T-cell (primary cell): ENCODE results near the gene TENT4A. TPM values are rescaled to one million over a fixed set of nuclear protein-coding genes. Genes with fewer than 3 reads are reported as not detected.
A peak's percentile ranks its signal among the peaks of the same experiment; 100 is the strongest.

Experiments used
- ATAC-seq, 4 experiments: fragments of 200-7000 bp in 3 of 4; fragments of 150-1000 bp in 1 of 4; cut with Tn5 transposase; replicated peaks in 1 of 4; 1 replicate in 3 of 4; 2 replicates in 1 of 4; pipeline ENCODE4 v1.10.0; 2021; ENCODE audit warnings: moderate library complexity in 3 of 4, mild to moderate bottlenecking in 2 of 4, moderate number of reproducible peaks in 1 of 4
- CTCF ChIA-PET, 2 donors: fragments of 300-600 bp; sonication (Branson Sonifier 250); formaldehyde crosslinking; loops; one replicate each; lab custom pipeline; 2022; ENCODE audit warnings: antibody characterized with exemption in 2 of 2; lab: Charles Lee
- POLR2A ChIA-PET, 2 donors: fragments of 300-600 bp; sonication (Branson Sonifier 250); formaldehyde crosslinking; loops; one replicate each; lab custom pipeline; 2022; ENCODE audit warnings: antibody characterized with exemption in 2 of 2; lab: Charles Lee
- DNase-seq, 35 experiments: peaks; one replicate each; pipeline versions ENCODE4 v3.0.0 to v3.0.0-alpha.2; 2013 to 2023
- H3K27ac ChIP-seq: one replicate; pipeline ENCODE4 v1.5.1; 2013; ENCODE audit warnings: low read length
- H3K27me3 ChIP-seq, 2 experiments: replicated peaks in 1 of 2; 1 replicate in 1 of 2; 2 replicates in 1 of 2; pipeline versions ENCODE4 v1.6.1 to v1.7.0; 2013; ENCODE audit warnings: low read length in 1 of 2, mixed read lengths in 1 of 2; ENCODE audit not compliant: control insufficient read depth in 2 of 2, insufficient read depth in 2 of 2; ENCODE audit errors: extremely low read depth in 1 of 2
- H3K36me3 ChIP-seq, 2 donors: 1 replicate in 1 of 2; 2 replicates in 1 of 2; pipeline versions ENCODE4 v1.6.1 to v1.7.0; 2013; ENCODE audit warnings: low read length in 1 of 2; ENCODE audit not compliant: control insufficient read depth in 2 of 2, insufficient read depth in 1 of 2; ENCODE audit errors: extremely low read depth in 1 of 2
- H3K4me1 ChIP-seq, 2 experiments: 1 replicate in 1 of 2; 2 replicates in 1 of 2; pipeline versions ENCODE4 v1.6.1 to v1.7.0; 2013; ENCODE audit warnings: low read length in 2 of 2, mixed read lengths in 1 of 2; ENCODE audit not compliant: insufficient read depth in 2 of 2, control insufficient read depth in 1 of 2; ENCODE audit errors: extremely low read depth in 1 of 2
- H3K4me3 ChIP-seq, 2 donors: 1 replicate in 1 of 2; 2 replicates in 1 of 2; pipeline versions ENCODE4 v1.5.1 to v1.7.0; 2013; ENCODE audit warnings: mild to moderate bottlenecking in 2 of 2, low read length in 1 of 2, moderate library complexity in 1 of 2; ENCODE audit not compliant: control insufficient read depth in 1 of 2; ENCODE audit errors: extremely low read depth in 1 of 2
- H3K9me3 ChIP-seq: 2 replicates; pipeline ENCODE4 v1.7.0; 2013
- H3K27ac Mint-ChIP-seq, 2 donors: one replicate each; pipeline ENCODE4 v1.8.0; 2020 to 2021; ENCODE audit warnings: mild to moderate bottlenecking in 2 of 2, mixed read lengths in 2 of 2
- H3K27me3 Mint-ChIP-seq, 2 donors: one replicate each; pipeline ENCODE4 v1.8.0; 2021 to 2022; ENCODE audit warnings: mixed read lengths in 2 of 2
- H3K36me3 Mint-ChIP-seq: one replicate; pipeline ENCODE4 v1.8.0; 2021; ENCODE audit warnings: mixed read lengths
- H3K4me1 Mint-ChIP-seq, 3 donors: one replicate each; pipeline ENCODE4 v1.8.0; 2020 to 2022; ENCODE audit warnings: mixed read lengths in 3 of 3, mild to moderate bottlenecking in 1 of 3
- H3K4me3 Mint-ChIP-seq, 3 donors: one replicate each; pipeline ENCODE4 v1.8.0; 2020 to 2022; ENCODE audit warnings: mild to moderate bottlenecking in 3 of 3, mixed read lengths in 3 of 3, moderate library complexity in 3 of 3
- H3K9me3 Mint-ChIP-seq, 3 donors: one replicate each; pipeline ENCODE4 v1.8.0; 2020 to 2022; ENCODE audit warnings: mixed read lengths in 3 of 3
- WGBS: methylation state at CpG from one replicate; pipeline ENCODE4 v1.1.5; 2013; ENCODE audit warnings: missing lambda C conversion rate; ENCODE audit not compliant: insufficient coverage; 5-methylcytosine and 5-hydroxymethylcytosine counted together
- total RNA-seq, 35 experiments: library from RNA in 6 of 35; stranded (reverse) in 6 of 35; fragments of 120-200 nt in 1 of 35; gene quantifications; one replicate each; pipeline versions ENCODE4 v1.2.1 to v1.2.4 and lab custom pipeline; 2013 to 2026

TENT4A gene
- total RNA-seq, 5 donors from 2014 or later (not counting 1 experiment from before 2014, with no cell fraction given): 42.7 to 62.9 (median 45.6) TPM

GRCh38 chr5:6681682-6682081, 31.6 kb upstream of the TENT4A start:
- no peaks in the 10 kb centered on the region for H3K4me1 ChIP-seq
- Mint-ChIP-seq H3K4me3 (no peak overlapping the region), H3K9me3 (no peaks in the 10 kb centered on the region), H3K4me1 (peaks cover 2 to 3% (median 3%) of the 10 kb centered on the region in 3 donors), H3K27me3 (peaks cover 35 to 39% of the 10 kb centered on the region in 2 donors), H3K36me3 (no peaks in the 10 kb centered on the region), H3K27ac (no peak overlapping the region)
- no peak overlapping the region for H3K27ac ChIP-seq
- no peak overlapping the region for H3K4me3 ChIP-seq
- no peak for DNase-seq
- H3K9me3 ChIP-seq: no peaks in the 10 kb centered on the region
- CTCF ChIA-PET: no interaction called here
- WGBS: 53% methylated on average over 2 of the region's 2 CpGs
- no peak for ATAC-seq
- H3K27me3 ChIP-seq: peaks cover 0 to 27% of the 10 kb centered on the region in 2 experiments
- POLR2A ChIA-PET: interaction anchor here in 1 of 2 donors (0.7 kb wide), 1 partner anchor 1261 kb away, joined by 7 read pairs; no protein-coding TSS in a partner anchor
- H3K36me3 ChIP-seq: no peaks in the 10 kb centered on the region

- ATAC-seq: no peak
- no peak for DNase-seq
- Histone ChIP-seq H3K9me3 (no peaks in the 10 kb centered on the region), H3K4me1 (peaks cover 0 to 2% of the 10 kb centered on the region in 2 experiments), H3K4me3 (no peak overlapping the region), H3K27ac (no peak overlapping the region), H3K27me3 (peaks cover 0 to 32% of the 10 kb centered on the region in 2 experiments), H3K36me3 (no peaks in the 10 kb centered on the region)
- H3K27me3 Mint-ChIP-seq: peaks cover 39 to 44% of the 10 kb centered on the region in 2 donors
- H3K4me3 Mint-ChIP-seq: no peak overlapping the region
- H3K27ac Mint-ChIP-seq: no peak overlapping the region
- WGBS: 58% methylated on average over 7 of the region's 11 CpGs
- no peaks in the 10 kb centered on the region for H3K36me3 Mint-ChIP-seq
- H3K4me1 Mint-ChIP-seq: peaks cover 4 to 9% (median 8%) of the 10 kb centered on the region in 3 donors
- POLR2A ChIA-PET: no interaction called here
- H3K9me3 Mint-ChIP-seq: no peaks in the 10 kb centered on the region
- CTCF ChIA-PET: no interaction called here
Measured at GRCh38 chr5:6682239-6682638, 31.0 kb upstream of the TENT4A start.

- POLR2A ChIA-PET: interaction anchor here in 1 of 2 donors (0.6 kb wide), 1 partner anchor 1471 kb away, joined by 3 read pairs; no protein-coding TSS in a partner anchor
- Mint-ChIP-seq H3K36me3 (no peaks in the 10 kb centered on the region), H3K4me3 (no peak overlapping the region), H3K4me1 (peaks cover 8 to 14% (median 11%) of the 10 kb centered on the region in 3 donors), H3K9me3 (no peaks in the 10 kb centered on the region), H3K27me3 (peaks cover 46 to 52% of the 10 kb centered on the region in 2 donors), H3K27ac (no peak overlapping the region)
- Histone ChIP-seq H3K4me3 (no peak overlapping the region), H3K9me3 (no peaks in the 10 kb centered on the region), H3K36me3 (no peaks in the 10 kb centered on the region), H3K27me3 (peaks cover 0 to 40% of the 10 kb centered on the region in 2 experiments), H3K27ac (no peak overlapping the region), H3K4me1 (peaks cover 0 to 2% of the 10 kb centered on the region in 2 experiments)
- CTCF ChIA-PET: interaction anchor here in 1 of 2 donors (0.5 kb wide), 1 partner anchor 1034 kb away, joined by 3 read pairs; no protein-coding TSS in a partner anchor
- 82% methylated on average over 4 of the region's 8 CpGs for WGBS
- no peak for ATAC-seq
- no peak for DNase-seq
Measured at GRCh38 chr5:6683241-6683640, 30.0 kb upstream of the TENT4A start.

- H3K4me3 ChIP-seq: no peak overlapping the region
- 75% methylated on average over 2 of the region's 4 CpGs for WGBS
- no peak overlapping the region for H3K27ac Mint-ChIP-seq
- H3K36me3 Mint-ChIP-seq: no peaks in the 10 kb centered on the region
- H3K27ac ChIP-seq: no peak overlapping the region
- H3K4me1 ChIP-seq: peaks cover 0 to 2% of the 10 kb centered on the region in 2 experiments
- ATAC-seq (no peak), DNase-seq (no peak)
- no peaks in the 10 kb centered on the region for H3K9me3 ChIP-seq
- H3K9me3 Mint-ChIP-seq: no peaks in the 10 kb centered on the region
- peaks cover 48 to 52% of the 10 kb centered on the region in 2 donors for H3K27me3 Mint-ChIP-seq
- H3K4me3 Mint-ChIP-seq: no peak overlapping the region
- no peaks in the 10 kb centered on the region for H3K36me3 ChIP-seq
- POLR2A ChIA-PET: no interaction called here
- H3K27me3 ChIP-seq: peaks cover 0 to 43% of the 10 kb centered on the region in 2 experiments
- CTCF ChIA-PET: no interaction called here
- H3K4me1 Mint-ChIP-seq: peaks cover 8 to 14% (median 11%) of the 10 kb centered on the region in 3 donors
Measured at GRCh38 chr5:6684075-6684474, 29.2 kb upstream of the TENT4A start.

GRCh38 chr5:6686501-6686900, 26.7 kb upstream of the TENT4A start:
- Histone ChIP-seq H3K36me3 (no peaks in the 10 kb centered on the region), H3K27me3 (peaks cover 0 to 46% of the 10 kb centered on the region in 2 experiments), H3K27ac (no peak overlapping the region), H3K9me3 (no peaks in the 10 kb centered on the region), H3K4me3 (no peak overlapping the region), H3K4me1 (peaks cover 0 to 2% of the 10 kb centered on the region in 2 experiments)
- Mint-ChIP-seq H3K27me3 (peaks cover 61 to 64% of the 10 kb centered on the region in 2 donors), H3K9me3 (no peaks in the 10 kb centered on the region), H3K4me1 (peaks cover 8 to 14% (median 11%) of the 10 kb centered on the region in 3 donors), H3K36me3 (no peaks in the 10 kb centered on the region), H3K4me3 (peak overlapping the region in 1 of 3 donors; percentile 3), H3K27ac (no peak overlapping the region)
- CTCF ChIA-PET: interaction anchor here in 1 of 2 donors (0.6 kb wide), 1 partner anchor 9 kb away, joined by 3 read pairs; no protein-coding TSS in a partner anchor
- ATAC-seq (no peak), DNase-seq (no peak)
- WGBS: 53% methylated on average over 6 of the region's 6 CpGs
- POLR2A ChIA-PET: no interaction called here

- 12% methylated on average over 16 of the region's 22 CpGs for WGBS
- Mint-ChIP-seq H3K9me3 (no peaks in the 10 kb centered on the region), H3K4me1 (peaks cover 8 to 14% (median 11%) of the 10 kb centered on the region in 3 donors), H3K27me3 (peaks cover 60 to 61% of the 10 kb centered on the region in 2 donors), H3K36me3 (no peaks in the 10 kb centered on the region), H3K27ac (no peak overlapping the region), H3K4me3 (peak overlapping the region in 2 of 3 donors; percentile 3 to 18)
- H3K4me3 ChIP-seq: peak overlapping the region in 1 of 2 donors; percentile 20
- ATAC-seq (peak in 2 of 4 experiments; percentile 46 to 56), DNase-seq (peak in 2 of 35 experiments; percentile 6 to 28)
- ChIA-PET POLR2A (no interaction called here), CTCF (interaction anchor here in 1 of 2 donors (0.6 kb wide), 1 partner anchor 8 kb away, joined by 3 read pairs; no protein-coding TSS in a partner anchor)
- peaks cover 0 to 2% of the 10 kb centered on the region in 2 experiments for H3K4me1 ChIP-seq
- no peaks in the 10 kb centered on the region for H3K9me3 ChIP-seq
- no peaks in the 10 kb centered on the region for H3K36me3 ChIP-seq
- H3K27me3 ChIP-seq: peaks cover 0 to 46% of the 10 kb centered on the region in 2 experiments
- H3K27ac ChIP-seq: no peak overlapping the region
Measured at GRCh38 chr5:6686915-6687409, 26.3 kb upstream of the TENT4A start.
